PC-3 (cell line): Measurements from ENCODE around the gene ASB7.

Source experiments
- CTCF ChIP-seq: fragments of 300-600 bp; sonication (generic); conservative IDR thresholded peaks from 2 replicates; pipeline ENCODE4 v1.5.1; 2017; ENCODE audit warnings: antibody characterized with exemption, low read depth, mild to moderate bottlenecking, low read length
- EZH2 ChIP-seq: fragments of 300-600 bp; sonication (generic); IDR thresholded peaks from one replicate; pipeline ENCODE4 v1.6.1; 2017; ENCODE audit warnings: antibody characterized with exemption, mild to moderate bottlenecking, low read length; ENCODE audit not compliant: unreplicated experiment
- EZH2phosphoT487 ChIP-seq: fragments of 300-600 bp; sonication (generic); IDR thresholded peaks from 2 replicates; pipeline ENCODE4 v1.6.1; 2018; ENCODE audit warnings: mild to moderate bottlenecking, antibody characterized with exemption, low read length, borderline replicate concordance

- TF ChIP-seq CTCF, result no peak
- TF ChIP-seq EZH2, result no peak
- TF ChIP-seq EZH2phosphoT487, result no peak
These were observed 92.7 kb downstream of the ASB7 start for GRCh38 chr15:100695048-100695447.
